Activated T-cell treated with anti-CD3 and anti-CD28 coated beads, Interleukin-2, amount 50 U/mL, for 4 hours (primary cell): ENCODE measurements around the gene ZNF385B. TPM values are rescaled to one million over a fixed set of nuclear protein-coding genes. Genes with fewer than 3 reads are reported as not detected.

Experiments
- ATAC-seq, 2 donors: fragments of 200-7000 bp; cut with Tn5 transposase; one replicate each; pipeline ENCODE4 v1.10.0; 2021
- DNase-seq: peaks from one replicate; pipeline ENCODE4 v3.0.0-alpha.2; 2020
- H3K27me3 Mint-ChIP-seq: one replicate; pipeline ENCODE4 v1.8.0; 2021; ENCODE audit warnings: low read depth, mixed read lengths
- H3K36me3 Mint-ChIP-seq: one replicate; pipeline ENCODE4 v1.8.0; 2022; ENCODE audit warnings: mixed read lengths; ENCODE audit not compliant: insufficient read depth
- H3K4me1 Mint-ChIP-seq: one replicate; pipeline ENCODE4 v1.8.0; 2021; ENCODE audit warnings: low read depth, mixed read lengths
- H3K4me3 Mint-ChIP-seq: one replicate; pipeline ENCODE4 v1.8.0; 2021; ENCODE audit warnings: mild to moderate bottlenecking, moderate library complexity, mixed read lengths
- H3K9me3 Mint-ChIP-seq: one replicate; pipeline ENCODE4 v1.8.0; 2021; ENCODE audit warnings: mixed read lengths
- total RNA-seq, 3 donors: library from RNA; stranded (reverse); gene quantifications; one replicate each; pipeline ENCODE4 v1.2.1, GENCODE V29; 2021

Gene ZNF385B
- total RNA-seq, 3 donors from 2014 or later: 0.08 TPM; not detected in 2

- ATAC-seq (no peak), DNase-seq (no peak)
- Mint-ChIP-seq H3K9me3 (no peaks in the 10 kb centered on the region), H3K36me3 (no peaks in the 10 kb centered on the region), H3K4me3 (no peak overlapping the region), H3K4me1 (no peaks in the 10 kb centered on the region), H3K27me3 (no peaks in the 10 kb centered on the region)
These were observed 248.1 kb downstream of the ZNF385B start for GRCh38 chr2:179613299-179613651.

GRCh38 chr2:179612591-179613298 is 248.7 kb downstream of the ZNF385B start:
- Mint-ChIP-seq H3K9me3 (no peaks in the 10 kb centered on the region), H3K27me3 (no peaks in the 10 kb centered on the region), H3K4me1 (no peaks in the 10 kb centered on the region), H3K4me3 (no peak overlapping the region), H3K36me3 (no peaks in the 10 kb centered on the region)
- no peak for DNase-seq
- ATAC-seq: no peak

- no peak overlapping the region for H3K4me3 Mint-ChIP-seq
- H3K27me3 Mint-ChIP-seq: no peaks in the 10 kb centered on the region
- no peaks in the 10 kb centered on the region for H3K4me1 Mint-ChIP-seq
- no peak for ATAC-seq
- DNase-seq: no peak
- no peaks in the 10 kb centered on the region for H3K36me3 Mint-ChIP-seq
- H3K9me3 Mint-ChIP-seq: no peaks in the 10 kb centered on the region
These were observed 249.3 kb downstream of the ZNF385B start for GRCh38 chr2:179612108-179612507.

DNA sequence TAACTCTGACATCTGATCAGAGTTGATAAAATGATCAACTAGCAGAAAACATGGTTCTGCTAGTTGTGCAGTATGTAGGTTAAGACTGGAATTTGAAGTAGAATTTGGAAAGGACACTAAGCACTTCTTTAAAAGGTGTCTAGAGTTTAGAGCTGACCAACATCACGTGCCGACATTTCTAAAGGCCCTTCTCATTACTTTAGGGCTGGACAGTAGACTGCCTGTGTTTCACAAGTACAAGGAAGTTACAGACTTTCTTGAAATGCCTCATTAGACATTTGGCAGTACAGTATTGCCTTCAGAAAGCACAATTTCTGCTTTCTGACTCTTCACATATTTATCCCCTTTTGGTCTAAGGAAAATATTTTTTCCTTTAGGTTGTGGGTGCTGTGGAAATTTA is 255.3 kb downstream of the ZNF385B start:
- Mint-ChIP-seq H3K4me1 (no peaks in the 10 kb centered on the region), H3K4me3 (no peak overlapping the region), H3K36me3 (no peaks in the 10 kb centered on the region), H3K27me3 (peaks cover 2% of the 10 kb centered on the region), H3K9me3 (no peaks in the 10 kb centered on the region)
- DNase-seq: no peak
- no peak for ATAC-seq

DNA sequence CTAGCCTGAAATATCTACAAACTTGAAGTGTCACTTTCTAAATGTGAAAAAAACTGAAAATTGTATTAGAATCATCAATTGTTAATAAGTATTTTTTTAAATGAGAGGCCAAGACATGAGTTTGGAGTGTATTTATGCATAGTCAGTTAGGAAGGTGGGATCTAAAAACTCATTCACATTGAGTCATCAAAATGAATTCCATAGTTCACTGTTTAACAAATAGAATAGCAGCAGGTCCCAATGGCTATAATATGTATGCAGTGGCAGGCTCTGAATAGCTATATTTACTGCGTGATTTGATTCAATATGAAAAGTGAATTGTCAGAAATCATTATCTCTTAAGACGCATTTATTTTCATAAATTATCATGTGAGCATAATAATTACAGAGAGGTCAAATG is 256.1 kb downstream of the ZNF385B start:
- H3K9me3 Mint-ChIP-seq: no peaks in the 10 kb centered on the region
- H3K4me3 Mint-ChIP-seq: no peak overlapping the region
- H3K27me3 Mint-ChIP-seq: peaks cover 2% of the 10 kb centered on the region
- ATAC-seq: no peak
- H3K4me1 Mint-ChIP-seq: no peaks in the 10 kb centered on the region
- H3K36me3 Mint-ChIP-seq: no peaks in the 10 kb centered on the region
- DNase-seq: no peak

DNA sequence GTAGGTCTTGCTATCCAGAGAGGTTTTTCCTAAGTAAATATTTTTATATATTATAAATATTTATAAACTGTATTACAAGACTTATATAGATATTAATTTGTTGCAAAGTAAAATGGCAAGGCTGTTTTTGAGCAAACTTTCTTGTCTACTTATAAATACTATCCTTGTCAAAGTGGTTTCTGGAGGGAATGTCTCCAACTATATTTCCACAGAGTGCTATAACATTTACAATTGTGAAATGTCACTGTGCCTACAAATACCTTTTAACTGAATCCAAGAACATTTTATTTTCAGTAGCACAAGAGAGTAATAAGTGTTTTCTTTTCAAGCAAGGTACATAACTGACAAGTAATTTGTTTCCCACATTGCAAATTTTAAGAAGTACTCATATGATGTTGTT is 256.8 kb downstream of the ZNF385B start:
- H3K9me3 Mint-ChIP-seq: no peaks in the 10 kb centered on the region
- ATAC-seq: no peak
- H3K27me3 Mint-ChIP-seq: peaks cover 2% of the 10 kb centered on the region
- no peak for DNase-seq
- no peak overlapping the region for H3K4me3 Mint-ChIP-seq
- no peaks in the 10 kb centered on the region for H3K36me3 Mint-ChIP-seq
- H3K4me1 Mint-ChIP-seq: no peaks in the 10 kb centered on the region

GRCh38 chr2:179602452-179602851 is 259.0 kb downstream of the ZNF385B start:
- Mint-ChIP-seq H3K4me3 (no peak overlapping the region), H3K36me3 (no peaks in the 10 kb centered on the region), H3K9me3 (no peaks in the 10 kb centered on the region), H3K27me3 (peaks cover 2% of the 10 kb centered on the region), H3K4me1 (no peaks in the 10 kb centered on the region)
- DNase-seq (no peak), ATAC-seq (no peak)

GRCh38 chr2:179596018-179596417 is 265.4 kb downstream of the ZNF385B start:
- Mint-ChIP-seq H3K4me1 (no peaks in the 10 kb centered on the region), H3K27me3 (no peaks in the 10 kb centered on the region), H3K4me3 (no peak overlapping the region), H3K36me3 (no peaks in the 10 kb centered on the region), H3K9me3 (no peaks in the 10 kb centered on the region)
- ATAC-seq (no peak), DNase-seq (no peak)

GRCh38 chr2:179595284-179595683 is 266.1 kb downstream of the ZNF385B start:
- no peak for DNase-seq
- H3K27me3 Mint-ChIP-seq: peaks cover 2% of the 10 kb centered on the region
- no peaks in the 10 kb centered on the region for H3K4me1 Mint-ChIP-seq
- no peak overlapping the region for H3K4me3 Mint-ChIP-seq
- no peaks in the 10 kb centered on the region for H3K9me3 Mint-ChIP-seq
- no peak for ATAC-seq
- no peaks in the 10 kb centered on the region for H3K36me3 Mint-ChIP-seq

GRCh38 chr2:179594268-179595112 is 266.9 kb downstream of the ZNF385B start:
- DNase-seq (no peak), ATAC-seq (no peak)
- H3K9me3 Mint-ChIP-seq: no peaks in the 10 kb centered on the region
- peaks cover 2% of the 10 kb centered on the region for H3K27me3 Mint-ChIP-seq
- H3K36me3 Mint-ChIP-seq: no peaks in the 10 kb centered on the region
- H3K4me3 Mint-ChIP-seq: no peak overlapping the region
- no peaks in the 10 kb centered on the region for H3K4me1 Mint-ChIP-seq

- no peak overlapping the region for H3K4me3 Mint-ChIP-seq
- DNase-seq (no peak), ATAC-seq (no peak)
- no peaks in the 10 kb centered on the region for H3K36me3 Mint-ChIP-seq
- H3K9me3 Mint-ChIP-seq: no peaks in the 10 kb centered on the region
- H3K4me1 Mint-ChIP-seq: no peaks in the 10 kb centered on the region
- H3K27me3 Mint-ChIP-seq: peaks cover 2% of the 10 kb centered on the region
These were observed 268.1 kb downstream of the ZNF385B start for GRCh38 chr2:179593323-179593722.

- no peak for ATAC-seq
- no peaks in the 10 kb centered on the region for H3K9me3 Mint-ChIP-seq
- H3K36me3 Mint-ChIP-seq: no peaks in the 10 kb centered on the region
- H3K4me3 Mint-ChIP-seq: no peak overlapping the region
- H3K4me1 Mint-ChIP-seq: no peaks in the 10 kb centered on the region
- no peak for DNase-seq
- H3K27me3 Mint-ChIP-seq: peaks cover 2% of the 10 kb centered on the region
These were observed 269.1 kb downstream of the ZNF385B start for GRCh38 chr2:179592167-179592936.

DNA sequence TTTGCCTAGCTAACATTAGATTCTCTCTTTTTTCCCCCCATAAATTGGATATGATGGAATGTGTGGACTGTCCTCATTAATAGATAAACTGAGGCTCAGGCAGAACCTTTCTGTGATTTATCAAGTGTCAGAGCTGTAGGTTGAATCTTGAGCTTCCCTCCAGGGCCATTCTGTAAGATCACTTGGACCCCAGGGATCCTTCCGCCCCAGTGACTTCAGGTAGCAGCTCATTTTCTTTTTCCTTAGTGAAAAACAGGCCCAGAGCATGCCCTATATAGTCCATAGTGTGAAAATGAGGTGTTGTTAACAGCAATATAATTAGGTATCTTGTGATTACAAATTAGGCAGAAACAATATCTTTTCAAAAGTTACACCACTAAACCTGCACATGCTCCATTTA is 269.7 kb downstream of the ZNF385B start:
- no peaks in the 10 kb centered on the region for H3K36me3 Mint-ChIP-seq
- no peak overlapping the region for H3K4me3 Mint-ChIP-seq
- DNase-seq (no peak), ATAC-seq (no peak)
- H3K4me1 Mint-ChIP-seq: no peaks in the 10 kb centered on the region
- peaks cover 2% of the 10 kb centered on the region for H3K27me3 Mint-ChIP-seq
- H3K9me3 Mint-ChIP-seq: no peaks in the 10 kb centered on the region

GRCh38 chr2:179588486-179589145 is 272.8 kb downstream of the ZNF385B start:
- peaks cover 2% of the 10 kb centered on the region for H3K27me3 Mint-ChIP-seq
- H3K4me1 Mint-ChIP-seq: no peaks in the 10 kb centered on the region
- H3K36me3 Mint-ChIP-seq: no peaks in the 10 kb centered on the region
- no peaks in the 10 kb centered on the region for H3K9me3 Mint-ChIP-seq
- ATAC-seq: no peak
- H3K4me3 Mint-ChIP-seq: no peak overlapping the region
- no peak for DNase-seq
